Activated naive CD4-positive, alpha-beta T cell treated with Interleukin-2 at 50 U/mL for 16 hours (primary cell): Measurements from ENCODE around the gene MOB2.

Experiments
- DNase-seq: peaks from one replicate; pipeline ENCODE4 v3.0.0-alpha.2; 2020

Gene MOB2, protein sequence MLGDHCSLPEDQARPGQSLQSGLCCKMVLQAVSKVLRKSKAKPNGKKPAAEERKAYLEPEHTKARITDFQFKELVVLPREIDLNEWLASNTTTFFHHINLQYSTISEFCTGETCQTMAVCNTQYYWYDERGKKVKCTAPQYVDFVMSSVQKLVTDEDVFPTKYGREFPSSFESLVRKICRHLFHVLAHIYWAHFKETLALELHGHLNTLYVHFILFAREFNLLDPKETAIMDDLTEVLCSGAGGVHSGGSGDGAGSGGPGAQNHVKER

GRCh38 chr11:1486054-1486825, at the start of gene MOB2:
MOB2 (minus strand) TSS chr11:1486779; CDS start chr11:1486556, 223 bp downstream.
- DNase-seq, result no peak

DNA sequence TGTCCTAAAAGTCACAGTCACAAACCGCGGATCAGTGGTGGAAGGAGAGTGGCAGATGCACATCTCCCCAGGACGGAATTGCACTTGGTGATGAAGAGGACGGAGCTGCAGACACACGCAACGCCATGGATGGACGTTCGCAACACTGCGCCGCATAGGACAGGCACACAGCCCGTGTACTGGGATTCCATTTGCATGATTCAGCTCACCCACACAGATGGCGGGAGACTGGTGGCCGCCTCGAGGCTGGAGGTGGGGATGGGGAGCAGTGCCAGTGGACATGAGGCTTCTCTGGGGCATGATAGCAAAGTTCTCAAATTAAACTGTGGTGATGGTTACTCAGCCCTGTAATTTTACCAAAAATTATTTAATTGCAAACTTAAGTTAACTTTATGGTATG, 48.1 kb upstream of the MOB2 start:
- no peak for DNase-seq

GRCh38 chr11:1534171-1534570, 47.6 kb upstream of the MOB2 start:
- DNase-seq, result no peak

- no peak for DNase-seq
Observed at GRCh38 chr11:1533342-1533725, 46.8 kb upstream of the MOB2 start.

GRCh38 chr11:1532606-1533341, 46.2 kb upstream of the MOB2 start:
- no peak for DNase-seq

DNA sequence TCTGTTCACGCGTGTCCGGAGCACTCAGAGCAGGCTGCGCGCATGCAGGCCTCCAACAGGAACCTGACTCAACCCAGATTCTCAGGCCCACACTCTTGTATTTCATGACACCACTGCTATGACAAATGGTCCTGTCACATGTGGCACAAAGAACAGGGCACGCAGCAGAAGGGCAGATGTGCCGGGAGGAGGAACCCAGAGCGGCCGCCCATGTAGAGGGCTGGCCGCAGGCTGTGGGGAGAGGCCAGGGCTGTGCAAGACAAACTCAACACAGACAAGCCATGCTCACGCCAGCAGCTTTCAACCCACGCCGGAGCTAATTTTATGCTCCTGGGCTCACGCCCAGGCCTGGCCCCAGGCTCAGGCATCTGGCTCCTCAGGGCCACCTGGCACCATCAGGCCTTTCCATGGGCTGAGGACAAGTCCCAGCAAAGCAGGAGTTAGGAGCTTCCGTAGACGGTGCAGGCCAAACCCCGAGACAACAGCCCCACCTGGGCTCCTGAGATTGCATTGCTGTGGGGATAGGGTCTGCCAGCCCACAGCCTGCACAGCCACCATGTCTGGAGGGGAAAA, 45.5 kb upstream of the MOB2 start:
- DNase-seq, result no peak

DNA sequence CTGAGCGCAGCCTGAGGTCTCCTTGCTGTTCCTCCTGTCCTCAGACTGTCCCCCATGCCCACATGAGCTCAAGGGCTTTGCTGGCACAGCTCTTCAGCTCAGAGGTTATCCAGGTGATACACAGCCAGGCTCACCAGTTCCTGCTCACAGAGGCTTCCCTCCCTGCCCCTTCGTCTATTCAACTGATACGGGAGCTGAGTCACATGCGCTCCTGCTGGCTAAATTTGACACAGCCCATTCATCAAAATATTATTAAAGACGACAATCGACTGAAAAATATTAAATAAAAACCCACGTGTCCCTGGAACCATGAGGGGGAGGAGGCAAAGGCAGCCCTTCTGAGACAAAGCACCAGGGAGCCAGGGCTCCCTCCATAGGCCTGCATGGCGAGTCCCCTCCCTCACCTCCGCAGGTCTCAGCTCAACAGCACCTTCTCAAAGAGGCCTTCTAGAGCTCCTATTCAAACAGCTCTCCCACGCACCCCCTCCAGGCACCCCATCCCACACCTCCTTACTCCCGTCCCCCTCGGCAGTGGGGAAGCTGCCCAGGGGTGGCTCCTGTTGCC, 45.0 kb upstream of the MOB2 start:
- no peak for DNase-seq

DNA sequence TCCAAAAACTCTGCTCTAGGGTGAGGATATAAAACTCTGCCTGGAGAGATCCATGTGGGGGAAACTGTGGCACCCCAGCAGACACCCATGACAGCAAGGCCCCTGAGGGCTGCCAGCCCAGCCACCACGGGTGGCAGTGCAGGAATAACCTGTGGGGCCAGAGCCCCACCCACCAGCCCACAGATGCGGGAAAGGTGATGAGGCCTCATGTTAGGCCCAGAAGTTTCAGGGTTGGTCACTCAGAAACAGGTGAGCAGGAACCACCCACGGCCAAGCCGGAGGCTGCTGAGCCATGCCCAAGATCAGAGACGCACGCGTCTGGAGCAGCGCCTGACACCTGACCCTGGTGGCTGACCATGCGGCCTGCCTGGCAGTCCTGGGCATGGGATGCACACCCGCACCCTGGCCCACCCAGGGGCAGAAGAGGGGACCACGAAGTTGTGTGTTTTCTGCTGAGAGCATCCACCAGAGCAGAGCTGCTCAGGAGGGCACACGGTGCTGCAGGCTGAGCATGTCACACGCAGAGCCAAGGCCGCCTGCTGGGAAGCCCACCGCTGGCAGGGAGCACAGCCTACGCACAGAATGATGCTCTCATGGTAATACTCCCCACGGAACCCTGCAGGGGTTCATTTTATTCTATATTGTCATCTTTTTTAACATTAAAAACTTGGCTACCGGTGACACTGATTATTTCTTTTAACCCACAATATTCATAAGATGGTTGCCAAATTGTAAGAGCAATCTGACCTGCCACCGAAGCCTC, 44.3 kb upstream of the MOB2 start:
- DNase-seq, result no peak

DNA sequence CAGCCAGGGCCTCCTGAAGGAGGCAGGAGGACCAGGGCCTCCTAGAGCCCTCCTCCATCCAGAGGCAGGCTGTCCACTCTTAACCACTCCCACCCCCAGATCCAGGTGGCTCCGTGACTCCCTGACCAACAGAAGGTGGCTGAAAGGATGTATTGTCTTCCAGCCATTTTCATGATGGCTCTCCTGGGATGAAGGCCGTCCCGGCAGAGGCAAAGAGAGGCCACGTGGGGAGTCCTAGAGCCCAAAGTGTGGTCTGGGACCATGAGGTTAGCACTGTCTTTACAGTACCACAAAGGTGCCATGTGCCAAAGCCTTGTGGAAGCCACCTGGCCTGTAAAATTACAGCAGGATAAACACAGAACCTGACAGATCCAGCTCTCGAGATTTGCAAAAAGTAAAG, 43.2 kb upstream of the MOB2 start:
- DNase-seq, result no peak

GRCh38 chr11:1529286-1529685, 42.7 kb upstream of the MOB2 start:
- no peak for DNase-seq

- DNase-seq, result no peak
Observed at GRCh38 chr11:1528710-1529109, 42.1 kb upstream of the MOB2 start.

DNA sequence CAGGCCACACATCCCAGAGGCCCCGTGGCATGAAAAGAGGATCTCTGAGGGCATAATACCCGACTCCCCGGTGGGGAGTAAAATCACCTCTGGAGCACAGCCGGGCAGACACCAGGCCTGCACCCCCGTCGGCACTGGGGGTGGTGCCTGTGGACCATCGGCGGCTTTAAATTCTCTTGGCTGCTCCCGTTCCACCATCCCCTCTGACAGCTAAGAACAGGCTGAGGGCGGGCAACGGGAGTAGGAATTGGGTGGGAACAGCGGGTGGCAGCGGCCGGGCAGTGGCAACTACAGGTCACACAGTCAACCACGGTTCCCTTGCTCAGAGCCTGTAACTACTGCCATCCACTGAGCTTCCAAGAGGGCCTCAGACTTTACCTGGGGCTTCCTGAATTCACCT, 40.2 kb upstream of the MOB2 start:
- DNase-seq, result no peak

DNA sequence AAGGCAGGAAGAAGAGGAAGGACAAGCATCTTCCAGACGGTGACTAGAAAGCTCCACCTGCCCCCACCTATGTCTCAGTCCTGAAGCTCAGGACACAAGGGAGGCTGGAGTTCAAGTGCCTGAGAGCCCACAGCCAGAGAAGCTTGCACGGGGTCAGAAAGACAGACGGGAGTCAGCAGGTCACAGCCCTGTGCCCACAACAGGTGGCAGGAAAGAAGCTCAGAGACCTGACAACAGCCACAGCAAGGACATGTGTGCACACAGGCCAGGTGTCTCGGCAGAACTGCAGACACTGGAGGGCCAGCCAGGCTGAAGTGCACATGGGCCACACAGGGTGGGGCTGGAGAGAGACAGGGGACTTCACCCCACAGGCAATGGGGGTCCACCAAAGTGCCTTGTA, 37.2 kb upstream of the MOB2 start:
- no peak for DNase-seq

DNA sequence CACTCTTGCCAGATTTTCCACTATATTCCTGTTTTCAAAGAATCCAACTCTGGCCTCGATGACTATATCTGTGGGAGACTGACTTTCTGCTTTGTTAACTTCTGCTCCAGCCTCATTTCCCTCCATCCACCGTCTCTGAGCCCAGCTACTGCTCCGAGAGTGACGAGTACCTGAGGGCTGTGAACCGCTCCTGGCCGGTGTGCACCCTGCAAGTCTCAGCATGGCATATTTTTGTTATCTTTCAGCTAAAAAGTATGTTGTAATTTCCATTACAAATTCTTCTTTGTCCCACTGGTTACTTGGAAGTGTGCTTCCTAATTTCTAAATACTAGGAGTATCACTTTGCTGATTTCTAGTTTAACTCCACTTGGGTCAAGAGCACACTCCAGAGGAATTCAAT, 36.5 kb upstream of the MOB2 start:
- no peak for DNase-seq

GRCh38 chr11:1522081-1522424, 35.5 kb upstream of the MOB2 start:
- no peak for DNase-seq

- DNase-seq, result no peak
Observed at GRCh38 chr11:1521382-1522080, 35.0 kb upstream of the MOB2 start.

GRCh38 chr11:1520663-1521267, 34.2 kb upstream of the MOB2 start:
- no peak for DNase-seq

DNA sequence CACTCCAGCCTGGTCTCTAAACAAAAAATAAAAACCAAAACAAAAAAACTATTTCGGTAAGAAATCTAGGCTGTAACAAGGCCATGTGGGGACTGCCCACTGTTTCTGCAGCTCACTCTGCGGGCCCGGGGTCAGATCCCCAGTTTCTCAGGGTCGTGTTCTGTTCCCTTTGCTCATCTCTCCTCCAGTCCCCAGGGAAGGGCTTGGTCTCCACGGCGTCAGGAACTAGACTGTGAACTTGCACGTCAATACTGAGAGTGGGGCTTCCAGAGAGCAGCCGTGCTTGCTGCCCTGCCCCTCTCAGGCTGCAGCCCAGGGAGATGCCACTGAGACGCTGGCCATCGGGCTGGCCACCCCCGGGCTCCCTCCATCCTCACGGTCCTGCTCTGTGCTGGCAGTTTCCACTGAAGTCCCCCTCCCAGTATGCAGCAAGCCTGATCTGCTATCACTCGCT, 33.7 kb upstream of the MOB2 start:
- DNase-seq, result no peak

DNA sequence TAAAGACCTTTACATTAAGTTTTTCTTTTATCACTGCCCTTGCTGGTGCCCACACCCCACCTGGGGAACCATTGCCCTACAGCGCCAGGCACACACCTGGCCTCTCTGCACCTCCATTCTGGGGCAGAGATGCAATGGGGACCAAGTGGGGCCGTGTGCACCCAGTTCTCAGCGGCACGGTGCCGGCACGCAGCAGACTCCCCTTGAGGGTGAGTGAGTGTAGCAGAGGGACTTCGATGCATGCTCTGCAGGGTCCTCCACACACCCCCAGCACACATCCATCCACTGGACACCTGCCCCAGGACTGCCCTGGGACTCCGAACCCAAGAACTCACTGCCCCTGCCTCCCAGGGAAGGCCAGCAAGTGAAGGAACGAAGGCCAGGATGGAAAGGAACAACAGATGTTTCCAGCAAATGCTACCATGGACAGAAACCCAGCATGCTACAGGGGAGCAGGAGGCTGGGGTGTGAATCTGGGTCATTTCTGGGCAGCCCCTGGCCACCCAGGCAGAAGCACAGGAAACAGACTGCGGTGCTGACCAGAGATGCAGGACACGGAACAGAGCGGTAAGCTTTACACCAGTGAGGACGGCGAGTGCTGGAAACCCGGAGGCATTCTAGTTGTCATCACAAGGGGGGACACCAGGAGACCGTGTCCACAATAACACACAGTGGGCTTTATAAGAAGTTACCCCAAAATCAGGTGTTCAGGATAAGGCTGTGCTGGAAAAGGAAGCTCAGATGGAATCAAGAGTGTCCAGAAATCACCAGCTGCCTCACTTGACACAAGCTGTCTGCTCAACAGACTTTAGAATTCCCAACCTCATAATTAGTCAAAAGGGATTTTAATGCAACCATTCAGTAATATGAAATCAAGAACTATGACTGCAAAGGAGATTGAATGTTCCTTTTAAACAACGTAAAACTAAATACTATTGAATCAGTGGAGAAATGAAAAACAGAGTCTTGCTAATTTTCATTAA, 32.7 kb upstream of the MOB2 start:
- DNase-seq, result no peak

DNA sequence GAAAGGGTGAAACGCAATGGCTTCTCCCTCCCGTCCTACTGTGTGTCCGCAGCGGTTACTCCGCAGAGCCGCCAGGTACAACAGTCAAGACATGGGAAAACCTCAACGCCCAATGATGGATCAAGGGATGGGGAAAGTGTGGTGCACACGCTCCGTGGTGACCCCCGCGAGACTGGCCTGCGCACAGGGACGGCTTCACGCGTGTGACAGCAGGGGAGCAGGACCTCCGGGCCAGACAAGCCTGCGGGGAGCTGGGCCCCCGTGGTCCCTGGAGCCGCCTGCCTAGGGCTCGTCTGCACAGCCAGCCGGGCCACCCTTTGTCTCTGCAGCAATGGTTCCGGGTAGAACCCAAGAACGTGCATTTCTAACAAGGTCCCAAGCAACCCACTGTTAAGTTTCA, 31.7 kb upstream of the MOB2 start:
- DNase-seq, result no peak
